Muscle of arm (tissue), 12 donors: ENCODE results near the gene IFITM10. TPM values are rescaled to one million over a fixed set of nuclear protein-coding genes. Genes with fewer than 3 reads are reported as not detected.

Source experiments
- DNase-seq: peaks from one replicate; pipeline ENCODE4 v3.0.0-alpha.2; 2013
- polyA plus RNA-seq, 12 donors: library from polyadenylated mRNA; unstranded; fragments of 120-200 nt; gene quantifications; one replicate each; pipeline ENCODE4 v1.2.1, GENCODE V29; 2013; ENCODE audit not compliant: insufficient read length in 12 of 12

IFITM10 gene
- polyA plus RNA-seq, 12 donors, result 0.06 to 0.36 (median 0.17) TPM; not detected in 3

DNA sequence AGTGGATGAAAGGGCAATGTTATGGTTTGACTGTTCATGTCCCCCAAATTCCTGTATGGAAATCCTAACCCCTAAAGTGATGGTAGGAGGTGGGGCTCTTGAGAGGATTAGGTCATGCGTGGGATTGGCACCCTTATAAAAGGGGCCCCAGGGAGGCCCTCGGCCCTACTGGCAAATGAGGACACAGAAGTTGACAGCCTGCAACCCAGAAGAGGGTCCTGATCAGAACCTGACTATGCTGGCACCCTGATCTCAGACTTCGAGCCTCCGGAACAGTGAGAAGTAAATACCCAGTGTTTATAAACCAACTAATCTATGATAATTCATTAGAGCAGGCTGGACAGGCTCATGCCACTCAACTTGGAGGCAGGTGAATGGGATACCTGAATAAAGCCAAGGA is 8.7 kb downstream of the IFITM10 start:
- no peak for DNase-seq

DNA sequence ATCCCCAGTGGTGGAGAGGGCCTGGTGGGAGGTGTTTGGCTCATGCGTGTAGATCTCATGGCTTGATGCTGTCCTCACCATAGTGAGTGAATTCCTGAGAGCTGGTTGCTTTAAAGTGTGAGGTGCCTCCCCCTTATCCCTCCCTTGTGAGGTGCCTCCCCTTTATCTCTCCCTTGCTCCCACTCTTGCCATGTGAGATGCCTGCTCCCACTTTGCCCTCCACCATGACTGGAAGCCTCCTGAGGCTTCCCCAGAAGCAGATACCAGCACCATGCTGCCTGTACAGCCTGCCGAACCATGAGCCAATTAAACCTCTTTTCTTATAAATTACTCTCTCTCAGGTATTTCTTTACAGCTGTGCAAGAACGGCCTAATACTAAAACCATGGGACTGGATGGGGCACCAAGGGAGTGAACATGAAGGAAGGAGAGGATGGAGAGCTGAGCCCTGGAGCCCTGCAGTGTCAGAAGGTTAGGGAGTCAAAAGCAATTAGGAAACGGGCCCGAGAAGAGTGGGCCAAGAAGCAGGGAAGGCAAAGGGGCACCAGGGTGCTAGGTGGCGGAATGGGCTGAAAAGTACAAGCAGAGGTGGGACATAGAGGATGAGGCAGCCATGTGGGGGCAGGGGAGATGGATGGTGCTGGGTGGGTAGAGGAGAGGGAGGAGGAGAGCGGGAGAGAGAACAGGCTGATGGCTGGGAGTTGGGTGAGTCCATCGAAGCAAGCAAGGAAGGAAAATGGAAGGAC is 9.4 kb downstream of the IFITM10 start:
- no peak for DNase-seq

DNA sequence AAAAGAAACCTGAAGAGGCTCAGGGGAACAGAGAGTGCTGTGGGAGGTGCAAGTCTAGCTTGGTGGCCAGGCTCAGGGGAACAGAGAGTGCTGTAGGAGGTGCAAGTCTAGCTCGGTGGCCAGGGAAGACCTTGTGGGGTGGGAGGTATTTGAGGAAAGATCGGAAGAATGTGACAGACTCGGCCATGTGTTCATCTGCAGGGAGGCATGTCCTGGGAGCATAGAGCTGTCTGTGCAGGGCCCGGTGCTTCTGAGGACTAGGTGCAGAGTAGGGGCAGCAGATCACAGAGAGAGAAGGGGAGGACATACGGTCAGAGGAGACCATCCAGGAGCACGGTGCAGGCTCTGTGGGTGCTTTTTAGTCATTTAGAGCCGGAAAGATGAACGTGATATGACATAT is 10.8 kb downstream of the IFITM10 start:
- no peak for DNase-seq

DNA sequence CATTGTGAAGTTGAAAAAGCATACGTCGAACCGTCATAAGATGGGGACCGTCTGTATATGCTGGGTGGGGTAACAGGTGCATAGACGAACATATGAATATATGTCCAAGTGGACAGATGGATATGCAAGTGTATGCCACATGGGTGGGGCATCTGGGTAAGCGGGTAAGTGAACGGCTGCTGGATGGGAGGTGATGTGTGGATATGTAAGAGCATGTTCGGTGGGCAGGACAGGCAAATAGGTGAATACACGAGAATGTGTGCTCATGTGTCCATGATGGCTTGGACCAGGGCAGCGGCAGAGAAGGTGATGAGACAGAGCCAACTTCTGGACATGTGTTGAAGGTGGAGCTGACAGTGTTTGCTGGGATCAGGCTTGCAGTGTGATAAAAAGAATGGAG is 12.0 kb downstream of the IFITM10 start:
- DNase-seq, result no peak

DNA sequence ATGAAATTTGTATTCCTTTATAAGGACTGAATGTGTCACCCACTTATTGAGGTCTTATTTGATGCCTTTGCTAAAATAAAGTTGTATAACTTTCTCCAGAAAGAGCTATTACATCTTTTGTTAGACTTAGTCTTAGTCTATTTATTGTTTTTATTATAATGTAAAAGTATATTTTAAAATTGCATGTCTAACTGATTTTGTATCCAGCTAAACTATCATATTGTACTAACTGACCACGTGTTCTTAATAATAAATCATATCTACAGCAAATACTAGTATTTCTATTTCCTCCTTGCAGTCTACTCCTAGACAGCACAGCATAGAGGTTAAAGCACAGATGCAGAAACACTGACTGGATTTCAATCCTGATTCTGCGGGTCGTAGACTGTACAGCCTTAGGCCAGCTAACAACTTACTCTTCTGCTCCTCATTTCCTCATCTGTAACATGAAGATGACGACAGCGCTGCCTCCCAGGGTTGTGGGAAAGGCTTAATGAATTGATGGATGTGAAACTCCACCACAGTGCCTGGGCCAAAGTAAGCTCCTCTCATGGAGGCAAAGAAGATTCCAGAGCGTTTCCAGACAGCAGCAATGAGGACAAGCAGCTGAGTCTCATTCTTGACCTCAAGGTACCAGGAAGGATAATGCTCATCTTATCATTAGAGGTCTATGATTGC is 13.2 kb downstream of the IFITM10 start:
- no peak for DNase-seq

DNA sequence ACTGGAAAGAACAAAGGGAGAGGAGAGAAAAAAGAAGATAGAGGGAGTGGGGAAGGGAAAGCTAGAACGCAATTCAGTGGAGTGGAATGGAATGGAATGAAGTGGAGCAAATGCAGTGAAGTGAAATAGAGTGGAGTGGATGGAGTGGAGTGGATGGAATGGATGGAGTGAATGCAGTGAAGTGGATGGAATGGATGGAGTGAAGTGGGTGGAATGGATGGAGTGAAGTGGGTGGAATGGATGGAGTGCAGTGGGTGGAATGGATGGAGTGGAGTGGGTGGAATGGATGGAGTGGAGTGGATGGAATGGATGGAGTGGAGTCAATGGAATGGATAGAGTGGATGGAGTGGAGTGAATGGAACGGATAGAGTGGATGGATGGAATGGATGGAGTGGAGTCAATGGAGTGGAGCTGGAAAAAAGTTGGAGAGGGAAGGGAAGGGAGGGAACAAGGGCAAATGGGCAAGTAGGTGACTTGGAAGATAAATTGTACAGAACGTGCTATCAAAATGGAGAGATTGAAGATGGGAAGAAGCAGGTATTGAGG is 13.9 kb downstream of the IFITM10 start:
- DNase-seq, result no peak

DNA sequence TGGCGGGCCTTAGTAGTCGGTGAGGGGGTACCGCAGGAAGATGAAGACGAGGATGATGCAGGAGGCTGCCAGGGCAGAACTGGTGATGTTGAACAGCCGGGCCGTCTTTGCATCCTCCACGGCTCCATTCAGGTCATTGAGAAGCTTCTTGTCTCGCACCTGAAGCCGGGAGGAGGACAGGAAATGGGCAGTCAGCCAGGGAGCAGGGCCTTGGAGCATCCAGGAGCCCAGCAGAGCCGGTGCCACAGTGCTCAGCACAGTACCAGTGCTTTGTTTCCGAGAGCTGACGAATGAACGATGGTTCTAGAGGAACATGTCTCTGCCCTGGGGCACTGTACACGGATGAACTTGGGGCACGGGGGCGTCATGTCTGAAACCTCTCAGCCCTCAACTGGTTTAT is 15.1 kb downstream of the IFITM10 start:
- DNase-seq, result no peak

DNA sequence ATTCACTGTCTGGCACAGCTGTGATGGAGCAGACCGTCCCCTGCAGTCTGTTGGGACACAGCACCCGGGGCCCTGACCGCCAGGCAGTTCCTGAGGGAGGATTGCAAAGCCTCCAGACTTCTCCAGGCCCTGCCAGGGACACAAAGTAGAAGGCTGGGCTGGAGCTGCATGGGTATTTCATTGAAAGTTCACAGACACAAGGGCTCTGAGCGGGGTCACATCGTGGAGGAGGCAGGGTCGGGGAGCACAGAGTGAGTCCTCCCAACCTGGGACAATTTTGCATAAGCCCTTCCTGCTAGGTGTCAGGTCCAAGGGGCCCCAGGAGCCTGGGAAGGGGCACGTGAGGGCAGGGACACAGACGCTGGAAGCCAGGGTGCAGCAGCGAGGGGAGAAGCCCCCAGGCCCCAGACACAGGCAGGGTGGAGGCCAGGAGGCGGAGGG is 15.7 kb downstream of the IFITM10 start:
- no peak for DNase-seq

DNA sequence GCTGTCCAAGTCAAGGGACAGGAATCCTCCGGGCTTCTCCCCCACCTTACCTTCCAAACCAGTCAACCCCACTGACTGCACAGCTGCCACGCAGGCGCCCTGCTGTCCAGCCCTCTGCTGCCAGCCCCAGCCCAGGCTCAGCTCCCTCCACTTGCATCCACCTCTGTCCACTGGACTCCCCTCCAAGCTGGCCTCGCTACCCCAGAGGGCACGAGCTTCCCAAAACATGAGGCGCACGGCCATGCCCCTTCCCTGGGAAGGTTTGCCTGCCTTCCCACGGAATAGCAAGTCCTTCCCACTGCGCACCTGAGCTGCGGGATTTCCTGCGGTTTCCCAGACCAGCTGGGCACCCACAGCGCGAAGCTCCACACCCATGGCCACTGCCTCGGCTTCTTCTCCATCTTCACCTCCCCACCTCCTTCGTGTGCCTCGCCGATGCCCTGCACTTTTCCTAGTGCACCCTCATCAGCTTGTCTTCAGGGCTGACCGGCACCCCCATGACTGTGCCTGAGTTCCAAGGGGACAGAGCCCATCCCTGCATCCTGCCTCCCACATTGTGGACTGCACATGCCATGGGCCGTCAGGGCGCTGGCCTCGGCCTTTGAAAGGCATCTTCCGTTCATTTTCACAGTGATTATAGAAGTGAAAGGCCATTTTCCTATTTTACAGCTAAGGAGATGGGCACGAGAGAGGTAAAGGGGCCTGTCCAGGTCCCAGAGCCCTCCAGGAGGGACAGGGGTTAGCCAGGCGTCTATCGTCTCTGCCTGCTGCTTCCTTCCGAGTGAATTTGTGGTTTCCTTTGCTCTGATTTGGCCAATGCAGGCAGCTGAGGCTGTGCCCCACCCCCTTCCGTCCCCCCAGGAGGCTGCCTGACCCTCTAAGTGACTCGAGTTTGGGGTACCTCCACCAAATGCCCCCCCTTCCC is 16.4 kb downstream of the IFITM10 start:
- no peak for DNase-seq

DNA sequence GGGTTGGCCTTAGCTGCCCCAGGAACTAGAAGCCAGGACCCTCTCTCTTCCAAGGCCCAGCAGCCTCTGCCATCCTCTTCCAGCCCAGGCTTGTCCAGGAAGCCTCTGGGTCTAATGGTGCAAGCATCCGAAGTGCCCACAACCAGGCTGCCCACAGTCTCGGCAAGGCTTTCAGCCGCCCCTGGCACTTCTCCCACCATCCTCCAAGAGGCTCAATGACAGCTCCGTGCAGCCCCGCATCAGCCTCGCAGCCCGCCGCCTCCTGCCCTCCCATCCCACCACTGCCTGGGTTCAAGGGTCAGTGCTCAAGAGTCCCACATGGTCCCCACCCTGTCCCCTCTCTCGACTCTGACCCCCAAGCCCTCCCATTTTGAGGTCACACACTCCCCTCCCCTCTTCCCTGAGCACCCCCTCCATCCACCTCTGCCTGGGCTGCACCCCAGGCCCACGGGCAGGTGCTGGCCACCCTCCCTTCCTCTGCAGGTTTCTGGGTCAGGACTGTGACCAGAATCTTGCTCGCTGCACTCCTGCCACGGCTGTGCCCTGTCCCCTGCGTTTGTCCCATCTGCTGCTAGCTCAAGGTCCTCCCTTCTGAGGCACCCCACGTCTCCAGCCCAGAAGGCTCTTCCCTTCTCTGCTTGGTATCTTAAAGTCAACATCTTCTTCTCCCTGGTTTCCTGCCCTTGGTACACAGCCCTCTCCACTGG is 17.2 kb downstream of the IFITM10 start:
- no peak for DNase-seq

DNA sequence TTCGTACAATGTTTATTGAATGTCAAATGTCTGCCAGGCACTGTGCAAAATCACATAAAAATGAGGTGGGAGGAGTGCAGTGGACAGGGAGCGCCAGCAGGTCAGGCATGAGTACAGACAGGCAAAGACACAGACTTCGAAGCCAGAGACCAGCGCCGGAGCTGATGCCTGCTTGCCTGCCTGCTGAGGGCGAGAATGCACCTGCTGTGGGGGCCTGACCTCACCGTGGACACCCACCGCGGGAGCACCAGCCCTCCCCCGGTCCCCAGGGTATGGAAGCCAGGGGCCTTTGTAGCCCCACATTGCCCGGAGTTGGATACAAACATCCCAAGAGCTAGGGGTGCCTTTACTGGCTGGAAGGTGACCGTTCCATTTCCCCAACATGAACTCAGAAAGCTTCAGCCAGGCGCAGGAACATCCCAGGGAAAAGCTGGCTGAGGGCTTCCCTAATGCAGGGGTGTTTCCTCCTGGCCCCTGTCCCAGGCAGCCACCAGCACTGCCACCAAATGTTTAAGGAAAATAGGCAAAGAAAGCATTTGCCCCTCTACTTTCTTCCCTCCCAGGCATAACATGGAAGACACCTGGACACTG is 17.9 kb downstream of the IFITM10 start:
- DNase-seq, result no peak

DNA sequence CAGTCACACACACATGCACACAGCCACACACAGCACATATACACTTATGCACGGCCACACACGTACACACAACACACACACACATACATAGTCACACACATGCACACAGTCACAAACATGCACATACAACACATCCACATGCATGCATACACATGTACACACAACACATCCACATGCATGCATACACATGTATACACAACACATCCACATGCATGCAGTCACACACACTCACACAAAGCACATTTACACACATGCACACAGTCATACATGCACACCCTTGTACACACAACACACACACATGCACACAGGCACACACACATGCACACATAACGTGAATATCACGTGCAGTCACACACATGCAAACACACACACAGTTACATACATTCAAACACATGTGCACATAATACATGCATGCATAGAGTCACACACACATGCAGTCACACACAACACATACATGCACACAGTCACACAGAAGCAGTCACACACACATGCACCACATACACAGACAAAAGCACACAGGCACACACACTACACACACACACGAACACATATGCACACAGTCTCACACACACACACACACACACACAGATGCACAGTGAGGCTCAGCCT is 18.8 kb downstream of the IFITM10 start:
- no peak for DNase-seq

DNA sequence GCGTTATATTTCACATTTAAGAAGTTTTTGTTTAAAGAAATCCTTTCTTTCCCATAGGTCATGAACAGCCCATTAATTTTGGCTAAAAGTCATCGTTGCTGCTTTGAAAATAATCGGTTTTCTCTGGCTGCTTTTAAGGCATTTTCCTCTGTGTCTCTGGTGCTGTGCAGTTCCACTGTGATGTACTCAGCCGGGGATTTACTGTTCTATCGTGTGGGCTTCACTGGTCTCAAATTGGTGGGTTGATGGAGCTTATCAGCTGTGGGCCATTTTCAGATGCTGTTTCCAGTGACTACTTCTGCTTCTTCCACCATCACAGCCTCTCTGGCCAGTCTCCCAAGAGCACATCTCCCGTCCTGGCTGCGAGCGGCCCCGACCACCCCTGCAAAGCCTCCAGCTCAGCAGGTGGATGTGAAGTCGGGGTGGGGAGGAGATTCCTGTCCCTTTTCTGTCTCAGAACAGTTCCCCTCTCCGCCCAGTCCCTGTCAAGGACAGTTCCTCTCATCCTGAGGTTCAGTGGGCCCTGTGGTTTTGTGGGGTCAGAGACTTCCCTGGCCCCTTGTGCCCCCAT is 20.3 kb downstream of the IFITM10 start:
- no peak for DNase-seq

DNA sequence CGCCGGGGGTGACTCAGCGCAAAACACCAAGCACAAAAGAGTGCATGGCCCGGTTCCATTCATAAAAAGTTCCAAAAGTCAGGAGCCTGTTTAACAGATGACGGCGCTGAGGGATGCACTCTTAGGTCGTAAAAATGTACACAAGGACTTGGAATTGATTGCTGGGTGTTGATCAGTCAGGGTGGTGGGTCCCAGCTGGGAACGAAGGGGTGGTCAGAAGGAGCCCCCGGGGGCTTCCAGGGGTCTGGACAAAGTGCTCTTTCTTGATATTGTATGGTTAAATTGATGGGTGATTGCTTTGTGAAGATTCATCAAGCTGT is 20.7 kb downstream of the IFITM10 start:
- DNase-seq, result no peak

DNA sequence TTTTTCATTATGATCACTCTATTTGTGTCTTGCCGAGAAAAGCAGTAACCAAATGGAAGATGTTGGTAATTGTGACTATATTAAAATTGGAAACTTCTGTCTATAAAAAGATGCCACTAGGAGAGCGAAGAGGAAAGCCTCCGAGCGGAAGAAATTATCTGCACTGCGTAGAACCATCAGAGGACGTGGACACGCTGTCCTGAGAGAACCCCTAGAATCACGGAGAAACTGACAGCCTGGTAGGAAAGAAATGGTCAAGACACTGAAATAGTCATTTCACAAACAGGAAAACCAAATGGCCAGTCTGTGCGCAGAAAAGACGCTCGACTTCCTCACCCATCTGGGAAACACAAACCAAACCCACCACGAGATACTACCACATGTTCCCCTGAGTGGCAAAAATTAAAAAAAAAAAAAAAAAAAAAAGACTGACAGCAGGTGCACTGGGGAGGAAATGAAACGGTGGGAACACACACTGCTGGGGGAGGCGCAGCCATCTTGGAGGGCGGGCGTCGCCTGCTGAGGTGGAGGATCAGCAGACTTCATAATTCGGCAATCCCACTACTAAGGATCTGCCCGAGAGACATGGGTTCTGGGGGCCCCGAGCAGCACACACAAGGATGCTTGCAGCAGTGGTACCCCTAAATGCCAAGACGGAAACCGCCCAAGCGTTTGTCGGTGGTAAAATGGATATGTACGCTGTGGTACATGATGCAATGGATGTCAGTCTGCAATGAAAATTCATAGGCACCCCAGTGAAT is 21.3 kb downstream of the IFITM10 start:
- no peak for DNase-seq

DNA sequence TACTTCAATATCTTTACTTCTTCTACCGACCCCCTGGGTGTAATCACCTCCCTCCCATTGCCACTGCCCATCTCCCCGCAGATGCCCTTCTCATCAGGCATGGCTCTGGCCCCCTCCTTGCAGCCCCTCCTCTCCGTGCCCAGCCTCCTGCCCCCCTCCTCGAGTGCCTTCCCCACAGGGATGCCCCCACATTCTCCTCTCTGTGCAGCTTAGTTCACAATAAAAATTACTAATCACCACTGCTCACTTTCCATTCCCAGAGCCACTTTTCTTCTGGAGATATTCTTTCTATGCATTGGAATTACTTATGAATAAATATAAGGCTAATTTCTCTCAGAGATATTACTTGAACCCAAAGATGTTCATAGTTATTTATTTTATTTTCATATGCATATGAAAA is 22.1 kb downstream of the IFITM10 start:
- no peak for DNase-seq

DNA sequence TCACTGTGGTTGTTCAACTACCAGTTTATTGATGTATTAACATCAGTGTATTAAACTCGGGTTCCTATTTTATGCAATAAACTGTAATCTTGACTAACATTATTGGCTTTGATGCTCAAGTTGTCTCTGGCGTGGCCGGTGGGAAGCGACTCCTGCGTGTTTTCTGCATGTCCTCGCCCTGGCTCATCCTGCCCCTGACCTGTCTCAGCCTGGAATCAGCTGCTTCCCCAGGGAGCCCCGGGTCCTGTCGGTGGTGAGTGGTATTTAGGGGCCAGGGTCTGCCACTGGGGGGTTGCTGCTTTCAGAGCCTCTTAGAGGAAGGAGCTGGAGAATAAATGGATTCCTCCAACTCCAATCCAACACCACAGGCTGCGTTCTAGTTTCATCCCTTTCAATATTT is 22.5 kb downstream of the IFITM10 start:
- no peak for DNase-seq

DNA sequence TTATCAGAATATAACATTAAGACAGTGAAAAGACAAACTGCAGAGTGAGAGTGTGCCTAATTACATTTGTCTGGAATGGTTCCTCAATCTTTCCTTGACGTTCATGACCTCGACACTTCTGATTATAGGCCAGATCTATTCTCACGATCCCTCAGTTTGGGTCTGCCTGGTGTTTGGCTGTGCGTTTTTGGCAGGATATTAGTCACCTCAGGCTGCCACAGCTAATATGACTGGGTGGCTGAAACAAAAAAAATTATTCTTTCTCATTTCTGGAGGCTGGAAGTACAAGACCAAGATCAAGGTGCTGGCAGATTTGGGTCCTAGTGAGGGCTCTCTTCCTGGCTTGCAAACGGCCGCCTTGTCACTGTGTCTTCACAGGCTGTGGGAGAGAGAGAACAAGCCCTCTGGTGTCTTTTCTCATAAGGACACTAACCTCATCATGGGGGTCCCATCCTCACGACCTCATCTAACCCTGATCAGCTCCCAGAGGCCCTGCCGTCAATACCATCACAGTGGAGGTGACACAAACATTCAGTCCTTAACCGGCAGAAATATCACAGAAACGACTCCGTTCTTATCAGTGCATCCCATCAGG is 23.2 kb downstream of the IFITM10 start:
- no peak for DNase-seq

DNA sequence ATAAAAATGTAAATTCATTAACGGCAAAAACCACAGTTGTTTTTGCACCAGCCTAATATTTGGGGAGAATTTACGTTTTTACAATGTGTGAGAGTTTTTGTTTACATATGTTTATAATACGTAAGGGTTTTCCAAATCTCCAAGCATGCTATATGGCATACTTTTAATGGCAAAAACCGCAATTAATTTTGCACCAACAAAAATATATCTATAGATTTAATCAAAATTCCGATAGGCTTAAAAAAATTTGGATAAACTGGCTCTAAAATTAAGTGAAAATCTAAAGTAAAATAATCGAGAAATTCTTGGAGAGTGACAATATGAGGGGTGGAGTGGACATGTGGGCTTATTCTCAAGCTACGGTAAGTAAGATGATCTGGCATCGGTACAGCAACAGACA is 30.6 kb downstream of the IFITM10 start:
- DNase-seq, result no peak
